Activated T-helper 1 cell treated with anti-CD3 and anti-CD28 coated beads, Interleukin-12 subunit alpha, Interleukin-12 subunit beta, Interleukin-2, Interleukin-4 antibody, amounts not matched to agents 30 ng/mL and 10 ng/mL and 1 ng/mL, durations not matched to agents 14 hours and 24 hours and 36 hours (primary cell): Measurements from ENCODE around the gene EYA4. TPM values are rescaled to one million over a fixed set of nuclear protein-coding genes. Genes with fewer than 3 reads are reported as not detected.

ENCODE experiments used
- DNase-seq: peaks from one replicate; pipeline ENCODE4 v3.0.0; 2021; ENCODE audit warnings: low spot score
- H3K27ac Mint-ChIP-seq: one replicate; pipeline ENCODE4 v1.8.0; 2021; ENCODE audit warnings: mild to moderate bottlenecking, mixed read lengths
- H3K27me3 Mint-ChIP-seq: one replicate; pipeline ENCODE4 v1.8.0; 2022; ENCODE audit warnings: mild to moderate bottlenecking, moderate library complexity, mixed read lengths; ENCODE audit not compliant: insufficient read depth
- H3K36me3 Mint-ChIP-seq: one replicate; pipeline ENCODE4 v1.8.0; 2021; ENCODE audit warnings: low read depth, mixed read lengths
- H3K4me1 Mint-ChIP-seq: one replicate; pipeline ENCODE4 v1.8.0; 2021; ENCODE audit warnings: low read depth, mixed read lengths
- H3K4me3 Mint-ChIP-seq: one replicate; pipeline ENCODE4 v1.8.0; 2021; ENCODE audit warnings: mild to moderate bottlenecking, moderate library complexity, mixed read lengths
- H3K9me3 Mint-ChIP-seq: one replicate; pipeline ENCODE4 v1.8.0; 2021; ENCODE audit warnings: mixed read lengths
- intact Hi-C: fragments of 100-400 bp; cut with micrococcal nuclease; formaldehyde crosslinking; loops from one replicate; pipeline ENCODE4 v1.15.1; 2024
- total RNA-seq: library from RNA; stranded (reverse); gene quantifications from 2 replicates; pipeline ENCODE4 v1.2.3, GENCODE V29; 2022

The EYA4 gene
- total RNA-seq, 1 donor from 2014 or later: not detected

DNA sequence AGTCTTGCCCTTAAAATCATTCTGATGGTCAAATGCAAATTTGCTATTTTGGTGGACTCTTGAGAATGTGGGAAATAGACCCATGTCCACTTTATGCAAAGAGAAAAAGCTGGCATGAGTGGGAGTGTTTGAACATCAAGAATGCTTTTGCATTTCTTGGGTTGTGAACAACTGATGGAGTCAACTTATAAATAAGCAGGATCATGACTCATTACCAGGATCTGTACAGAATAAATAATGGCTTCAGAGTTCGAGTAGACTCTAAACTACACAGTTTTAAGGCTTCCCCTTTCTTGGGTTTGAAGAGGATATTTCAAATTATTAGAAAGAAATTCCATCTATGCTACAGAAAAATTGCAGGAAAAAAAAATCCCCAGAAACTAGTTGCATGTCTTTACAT, 195.5 kb downstream of the EYA4 start:
- Mint-ChIP-seq H3K27me3 (no peaks in the 10 kb centered on the region), H3K36me3 (no peaks in the 10 kb centered on the region), H3K27ac (no peak overlapping the region), H3K9me3 (no peaks in the 10 kb centered on the region), H3K4me1 (no peaks in the 10 kb centered on the region), H3K4me3 (no peak overlapping the region)
- DNase-seq: no peak
- intact Hi-C loops: no loop called here

GRCh38 chr6:133441491-133441890, 200.3 kb downstream of the EYA4 start:
- intact Hi-C loops: no loop called here
- Mint-ChIP-seq H3K4me3 (no peak overlapping the region), H3K4me1 (no peaks in the 10 kb centered on the region), H3K36me3 (no peaks in the 10 kb centered on the region), H3K27me3 (no peaks in the 10 kb centered on the region), H3K27ac (no peak overlapping the region), H3K9me3 (no peaks in the 10 kb centered on the region)
- no peak for DNase-seq

GRCh38 chr6:133446789-133447188, 205.6 kb downstream of the EYA4 start:
- DNase-seq: no peak

GRCh38 chr6:133447924-133448323, 206.8 kb downstream of the EYA4 start:
- no peak overlapping the region for H3K27ac Mint-ChIP-seq
- H3K27me3 Mint-ChIP-seq: no peaks in the 10 kb centered on the region
- no peaks in the 10 kb centered on the region for H3K9me3 Mint-ChIP-seq
- H3K4me1 Mint-ChIP-seq: no peaks in the 10 kb centered on the region
- DNase-seq: no peak
- intact Hi-C loops: no loop called here
- H3K36me3 Mint-ChIP-seq: no peaks in the 10 kb centered on the region
- H3K4me3 Mint-ChIP-seq: no peak overlapping the region

More at GRCh38 chr6:133446789-133447188, 205.6 kb downstream of the EYA4 start:
- intact Hi-C loops: no loop called here
- Mint-ChIP-seq H3K9me3 (no peaks in the 10 kb centered on the region), H3K36me3 (no peaks in the 10 kb centered on the region), H3K4me1 (no peaks in the 10 kb centered on the region), H3K4me3 (no peak overlapping the region), H3K27me3 (no peaks in the 10 kb centered on the region), H3K27ac (no peak overlapping the region)

GRCh38 chr6:133456439-133456838, 215.3 kb downstream of the EYA4 start:
- Mint-ChIP-seq H3K36me3 (no peaks in the 10 kb centered on the region), H3K9me3 (no peaks in the 10 kb centered on the region), H3K27ac (no peak overlapping the region), H3K4me3 (no peak overlapping the region), H3K27me3 (no peaks in the 10 kb centered on the region), H3K4me1 (no peaks in the 10 kb centered on the region)
- intact Hi-C loops: no loop called here
- DNase-seq: no peak

DNA sequence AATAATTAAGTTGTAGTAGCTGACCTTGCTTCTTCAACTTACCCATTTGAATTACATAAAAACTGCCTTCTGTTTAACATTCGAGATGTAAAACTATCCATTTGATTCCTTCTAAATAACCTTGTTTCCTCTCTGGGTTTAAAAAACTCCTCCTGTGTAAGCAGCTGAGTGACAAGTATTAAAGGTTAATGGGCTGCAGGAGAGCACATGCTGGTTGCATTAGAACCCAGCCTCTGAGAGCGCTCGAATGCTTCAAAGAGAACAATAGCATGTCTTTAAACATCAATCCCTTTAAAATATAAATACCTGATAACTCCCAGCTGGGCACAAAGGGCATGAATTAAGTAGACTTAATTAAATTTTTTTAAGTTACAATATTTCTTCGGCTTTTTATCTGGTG, 215.8 kb downstream of the EYA4 start:
- Mint-ChIP-seq H3K9me3 (no peaks in the 10 kb centered on the region), H3K27ac (no peak overlapping the region), H3K4me1 (no peaks in the 10 kb centered on the region), H3K36me3 (no peaks in the 10 kb centered on the region), H3K27me3 (no peaks in the 10 kb centered on the region), H3K4me3 (no peak overlapping the region)
- no peak for DNase-seq
- intact Hi-C loops: no loop called here

GRCh38 chr6:133460101-133460500, 218.9 kb downstream of the EYA4 start:
- Mint-ChIP-seq H3K4me3 (no peak overlapping the region), H3K27ac (no peak overlapping the region), H3K27me3 (peaks cover 2% of the 10 kb centered on the region), H3K9me3 (no peaks in the 10 kb centered on the region), H3K36me3 (no peaks in the 10 kb centered on the region), H3K4me1 (no peaks in the 10 kb centered on the region)
- intact Hi-C loops: no loop called here
- DNase-seq: no peak

DNA sequence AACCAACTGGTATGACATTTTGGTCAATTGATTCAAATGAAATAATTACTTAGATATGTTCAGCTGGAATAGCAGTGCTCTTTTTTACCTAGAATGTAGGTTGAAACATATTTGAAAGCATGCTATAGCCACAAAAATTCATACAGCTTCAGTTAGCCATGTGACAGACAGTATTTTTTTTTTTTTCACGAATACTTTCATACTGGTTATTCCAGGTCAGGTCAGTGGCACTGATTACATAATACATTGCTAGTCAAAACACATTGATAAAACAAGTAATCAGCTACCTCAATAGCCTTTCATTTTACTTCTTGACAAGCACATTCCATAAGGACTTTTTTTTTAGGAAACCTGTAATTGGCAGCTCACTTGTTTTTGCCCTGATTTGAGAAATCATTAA, 222.6 kb downstream of the EYA4 start:
- intact Hi-C loops: no loop called here
- Mint-ChIP-seq H3K36me3 (no peaks in the 10 kb centered on the region), H3K4me1 (no peaks in the 10 kb centered on the region), H3K9me3 (no peaks in the 10 kb centered on the region), H3K27me3 (peaks cover 5% of the 10 kb centered on the region), H3K27ac (no peak overlapping the region), H3K4me3 (no peak overlapping the region)
- no peak for DNase-seq

DNA sequence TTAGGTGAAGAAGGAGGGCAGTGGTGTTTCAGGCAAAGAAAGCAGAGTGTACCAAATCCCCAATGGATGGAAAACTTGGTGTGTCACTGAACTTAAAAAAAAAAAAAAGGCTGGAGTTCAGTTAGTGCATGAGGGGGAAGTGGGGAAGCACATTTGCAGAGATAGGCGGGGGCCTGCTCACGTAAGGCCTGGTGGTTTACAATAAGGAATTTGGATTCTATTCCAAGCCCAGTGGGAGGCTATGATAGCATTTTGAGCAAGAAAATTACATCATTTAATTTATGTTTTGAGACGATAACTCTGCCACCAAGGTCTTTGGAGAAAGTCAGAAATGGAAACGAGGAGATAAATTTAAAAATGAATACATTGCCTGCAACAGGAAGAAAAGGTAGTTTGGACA, 225.5 kb downstream of the EYA4 start:
- no peaks in the 10 kb centered on the region for H3K36me3 Mint-ChIP-seq
- DNase-seq: no peak
- H3K4me3 Mint-ChIP-seq: no peak overlapping the region
- H3K4me1 Mint-ChIP-seq: no peaks in the 10 kb centered on the region
- peaks cover 5% of the 10 kb centered on the region for H3K27me3 Mint-ChIP-seq
- no peak overlapping the region for H3K27ac Mint-ChIP-seq
- intact Hi-C loops: no loop called here
- no peaks in the 10 kb centered on the region for H3K9me3 Mint-ChIP-seq

- DNase-seq: no peak
- no peak overlapping the region for H3K27ac Mint-ChIP-seq
- no peaks in the 10 kb centered on the region for H3K36me3 Mint-ChIP-seq
- peaks cover 5% of the 10 kb centered on the region for H3K27me3 Mint-ChIP-seq
- H3K4me3 Mint-ChIP-seq: no peak overlapping the region
- H3K4me1 Mint-ChIP-seq: no peaks in the 10 kb centered on the region
- no peaks in the 10 kb centered on the region for H3K9me3 Mint-ChIP-seq
- intact Hi-C loops: no loop called here
These were observed 226.2 kb downstream of the EYA4 start for GRCh38 chr6:133467231-133467981.

DNA sequence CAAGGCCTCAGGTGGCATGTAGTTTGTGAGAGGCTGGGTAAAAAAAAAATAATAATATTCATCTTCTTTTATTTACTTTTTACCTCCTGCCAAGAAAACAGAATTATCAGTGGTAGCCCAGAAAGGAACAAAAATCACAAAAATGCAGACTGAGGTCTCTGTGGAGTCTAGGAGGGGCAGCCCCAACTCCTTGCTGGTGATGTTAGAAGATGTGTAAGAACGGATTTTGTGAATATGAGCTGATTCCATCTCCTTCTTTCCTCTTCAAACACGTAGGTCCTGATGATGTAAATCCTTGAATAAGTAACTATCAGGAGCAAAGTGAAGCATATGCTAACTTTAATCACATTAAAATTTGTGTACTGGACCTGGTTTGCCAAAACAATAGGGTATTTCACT, 226.8 kb downstream of the EYA4 start:
- intact Hi-C loops: no loop called here
- no peak overlapping the region for H3K27ac Mint-ChIP-seq
- DNase-seq: no peak
- no peaks in the 10 kb centered on the region for H3K36me3 Mint-ChIP-seq
- no peaks in the 10 kb centered on the region for H3K4me1 Mint-ChIP-seq
- H3K4me3 Mint-ChIP-seq: no peak overlapping the region
- no peaks in the 10 kb centered on the region for H3K9me3 Mint-ChIP-seq
- peaks cover 3% of the 10 kb centered on the region for H3K27me3 Mint-ChIP-seq

DNA sequence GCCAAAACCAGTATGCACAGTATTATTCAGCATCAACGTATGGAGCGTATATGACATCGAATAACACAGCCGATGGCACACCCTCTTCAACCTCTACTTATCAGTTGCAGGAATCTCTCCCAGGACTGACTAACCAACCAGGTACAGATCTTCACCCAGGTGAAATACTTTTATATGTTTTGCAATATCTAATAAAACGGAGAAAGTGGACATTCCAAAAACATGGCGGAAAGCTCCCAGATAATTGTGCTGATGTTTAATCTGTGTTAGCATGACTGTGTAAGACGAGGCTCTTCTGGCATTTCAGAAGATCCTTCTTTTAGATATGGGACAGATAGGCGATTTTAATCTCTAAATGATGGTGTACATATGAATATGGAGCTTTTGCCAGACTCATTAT, 227.4 kb downstream of the EYA4 start:
- no peaks in the 10 kb centered on the region for H3K4me1 Mint-ChIP-seq
- H3K9me3 Mint-ChIP-seq: no peaks in the 10 kb centered on the region
- H3K27ac Mint-ChIP-seq: no peak overlapping the region
- H3K4me3 Mint-ChIP-seq: no peak overlapping the region
- no peak for DNase-seq
- peaks cover 3% of the 10 kb centered on the region for H3K27me3 Mint-ChIP-seq
- no peaks in the 10 kb centered on the region for H3K36me3 Mint-ChIP-seq
- intact Hi-C loops: no loop called here

DNA sequence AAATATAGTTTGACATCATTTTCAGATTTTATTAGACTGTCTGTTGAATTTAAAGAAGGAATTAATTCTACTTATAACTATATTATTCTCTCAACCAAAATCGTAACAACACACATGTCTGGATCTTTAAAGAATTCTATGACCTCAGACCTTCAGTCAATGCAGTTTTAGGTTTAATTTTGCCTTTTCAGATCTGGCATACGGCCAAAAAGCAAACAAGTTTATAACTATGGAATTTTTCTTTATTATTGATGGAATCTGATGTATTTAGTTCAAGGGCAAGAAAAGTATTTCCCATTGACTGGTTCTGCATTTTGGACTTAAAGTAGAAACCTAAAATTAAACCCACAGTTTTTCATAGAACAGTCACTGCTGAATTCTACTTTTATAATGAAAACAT, 233.4 kb downstream of the EYA4 start:
- Mint-ChIP-seq H3K27me3 (no peaks in the 10 kb centered on the region), H3K27ac (no peak overlapping the region)

DNA sequence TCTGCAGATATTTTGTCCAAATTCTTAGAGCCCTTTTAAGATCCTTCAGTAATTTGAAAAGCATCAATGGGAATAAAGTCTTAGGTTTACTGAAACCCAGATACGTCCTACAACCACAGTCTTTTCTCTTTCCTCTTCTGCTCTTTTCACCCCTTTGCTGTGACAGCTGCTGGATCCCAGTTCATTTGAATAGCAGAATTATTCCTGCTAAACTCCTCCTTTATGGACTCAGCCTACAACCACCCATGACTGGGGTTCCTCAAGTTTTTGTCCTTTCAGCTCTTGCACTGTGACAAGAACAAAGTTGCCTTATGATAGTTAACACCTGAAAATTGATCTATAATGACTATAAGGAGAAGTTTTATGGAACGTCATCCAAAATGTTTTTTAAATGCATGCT, 237.5 kb downstream of the EYA4 start:
- no peaks in the 10 kb centered on the region for H3K9me3 Mint-ChIP-seq
- no peak overlapping the region for H3K4me3 Mint-ChIP-seq
- H3K27me3 Mint-ChIP-seq: no peaks in the 10 kb centered on the region
- H3K27ac Mint-ChIP-seq: no peak overlapping the region
- H3K4me1 Mint-ChIP-seq: no peaks in the 10 kb centered on the region
- H3K36me3 Mint-ChIP-seq: no peaks in the 10 kb centered on the region
- no peak for DNase-seq
- intact Hi-C loops: no loop called here

More for the DNA sequence above, 233.4 kb downstream of the EYA4 start:
- no peak for DNase-seq
- H3K4me3 Mint-ChIP-seq: no peak overlapping the region
- intact Hi-C loops: no loop called here
- no peaks in the 10 kb centered on the region for H3K9me3 Mint-ChIP-seq
- no peaks in the 10 kb centered on the region for H3K36me3 Mint-ChIP-seq
- H3K4me1 Mint-ChIP-seq: no peaks in the 10 kb centered on the region
